Panc1 (cell line): Measurements from ENCODE around the gene IP6K1.

ENCODE experiments used
- POLR2AphosphoS5 ChIP-seq: IDR thresholded peaks from 2 replicates; pipeline ENCODE4 v1.6.1; 2012; ENCODE audit warnings: mild to moderate bottlenecking, low read depth, low read length, moderate library complexity
- SIN3A ChIP-seq: IDR thresholded peaks from 2 replicates; pipeline ENCODE4 v1.6.1; 2012; ENCODE audit warnings: low read depth, mild to moderate bottlenecking, low read length, moderate library complexity, borderline replicate concordance; ENCODE audit not compliant: insufficient read depth
- TCF7L2 ChIP-seq: IDR thresholded peaks from 2 replicates; pipeline ENCODE4 v1.6.1; 2011; ENCODE audit warnings: mild to moderate bottlenecking, low read depth, low read length, inconsistent platforms
- TF ChIP-seq, protein P1 (sequence below): fragments of 450-650 bp; IDR thresholded peaks from 2 replicates; pipeline ENCODE4 v1.5.1; 2017; ENCODE audit warnings: mild to moderate bottlenecking
- TF ChIP-seq, protein P2 (sequence below), 2 experiments: IDR thresholded peaks; 2 replicates each; pipeline ENCODE4 v1.6.1; 2011 to 2012; ENCODE audit warnings: low read depth in 2 of 2, control low read depth in 1 of 2, low read length in 1 of 2, mild to moderate bottlenecking in 1 of 2, moderate library complexity in 1 of 2; ENCODE audit not compliant: insufficient read depth in 1 of 2

DNA sequence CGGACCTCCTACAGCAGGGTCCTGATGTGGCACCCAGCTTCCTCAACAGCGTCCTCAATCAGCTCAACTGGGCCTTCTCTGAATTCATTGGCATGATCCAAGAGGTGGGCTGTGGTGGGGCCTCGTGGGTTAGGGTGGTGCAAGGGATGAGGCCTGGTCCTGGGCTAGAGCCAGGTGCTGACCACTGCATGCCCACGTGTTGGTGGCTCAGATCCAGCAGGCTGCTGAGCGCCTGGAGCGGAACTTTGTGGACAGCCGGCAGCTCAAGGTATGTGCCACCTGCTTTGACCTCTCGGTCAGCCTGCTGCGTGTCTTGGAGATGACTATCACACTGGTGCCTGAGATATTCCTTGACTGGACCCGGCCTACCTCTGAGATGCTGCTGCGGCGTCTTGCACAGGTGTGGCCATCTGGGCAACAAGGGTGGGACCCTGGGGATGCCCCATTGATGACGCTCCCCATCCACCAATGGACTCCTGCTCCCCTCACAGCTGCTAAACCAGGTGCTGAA is 70.7 kb downstream of the IP6K1 start:
- TF ChIP-seq, protein P1, sequence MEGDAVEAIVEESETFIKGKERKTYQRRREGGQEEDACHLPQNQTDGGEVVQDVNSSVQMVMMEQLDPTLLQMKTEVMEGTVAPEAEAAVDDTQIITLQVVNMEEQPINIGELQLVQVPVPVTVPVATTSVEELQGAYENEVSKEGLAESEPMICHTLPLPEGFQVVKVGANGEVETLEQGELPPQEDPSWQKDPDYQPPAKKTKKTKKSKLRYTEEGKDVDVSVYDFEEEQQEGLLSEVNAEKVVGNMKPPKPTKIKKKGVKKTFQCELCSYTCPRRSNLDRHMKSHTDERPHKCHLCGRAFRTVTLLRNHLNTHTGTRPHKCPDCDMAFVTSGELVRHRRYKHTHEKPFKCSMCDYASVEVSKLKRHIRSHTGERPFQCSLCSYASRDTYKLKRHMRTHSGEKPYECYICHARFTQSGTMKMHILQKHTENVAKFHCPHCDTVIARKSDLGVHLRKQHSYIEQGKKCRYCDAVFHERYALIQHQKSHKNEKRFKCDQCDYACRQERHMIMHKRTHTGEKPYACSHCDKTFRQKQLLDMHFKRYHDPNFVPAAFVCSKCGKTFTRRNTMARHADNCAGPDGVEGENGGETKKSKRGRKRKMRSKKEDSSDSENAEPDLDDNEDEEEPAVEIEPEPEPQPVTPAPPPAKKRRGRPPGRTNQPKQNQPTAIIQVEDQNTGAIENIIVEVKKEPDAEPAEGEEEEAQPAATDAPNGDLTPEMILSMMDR = no peak
- TF ChIP-seq, protein P2, sequence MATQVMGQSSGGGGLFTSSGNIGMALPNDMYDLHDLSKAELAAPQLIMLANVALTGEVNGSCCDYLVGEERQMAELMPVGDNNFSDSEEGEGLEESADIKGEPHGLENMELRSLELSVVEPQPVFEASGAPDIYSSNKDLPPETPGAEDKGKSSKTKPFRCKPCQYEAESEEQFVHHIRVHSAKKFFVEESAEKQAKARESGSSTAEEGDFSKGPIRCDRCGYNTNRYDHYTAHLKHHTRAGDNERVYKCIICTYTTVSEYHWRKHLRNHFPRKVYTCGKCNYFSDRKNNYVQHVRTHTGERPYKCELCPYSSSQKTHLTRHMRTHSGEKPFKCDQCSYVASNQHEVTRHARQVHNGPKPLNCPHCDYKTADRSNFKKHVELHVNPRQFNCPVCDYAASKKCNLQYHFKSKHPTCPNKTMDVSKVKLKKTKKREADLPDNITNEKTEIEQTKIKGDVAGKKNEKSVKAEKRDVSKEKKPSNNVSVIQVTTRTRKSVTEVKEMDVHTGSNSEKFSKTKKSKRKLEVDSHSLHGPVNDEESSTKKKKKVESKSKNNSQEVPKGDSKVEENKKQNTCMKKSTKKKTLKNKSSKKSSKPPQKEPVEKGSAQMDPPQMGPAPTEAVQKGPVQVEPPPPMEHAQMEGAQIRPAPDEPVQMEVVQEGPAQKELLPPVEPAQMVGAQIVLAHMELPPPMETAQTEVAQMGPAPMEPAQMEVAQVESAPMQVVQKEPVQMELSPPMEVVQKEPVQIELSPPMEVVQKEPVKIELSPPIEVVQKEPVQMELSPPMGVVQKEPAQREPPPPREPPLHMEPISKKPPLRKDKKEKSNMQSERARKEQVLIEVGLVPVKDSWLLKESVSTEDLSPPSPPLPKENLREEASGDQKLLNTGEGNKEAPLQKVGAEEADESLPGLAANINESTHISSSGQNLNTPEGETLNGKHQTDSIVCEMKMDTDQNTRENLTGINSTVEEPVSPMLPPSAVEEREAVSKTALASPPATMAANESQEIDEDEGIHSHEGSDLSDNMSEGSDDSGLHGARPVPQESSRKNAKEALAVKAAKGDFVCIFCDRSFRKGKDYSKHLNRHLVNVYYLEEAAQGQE (IDR thresholded peaks at IDR 0.05; ENCODE audit: insufficient read depth in 1 of 2, low read depth in 2 of 2, low read length in 1 of 2) = no peak
- TF ChIP-seq POLR2AphosphoS5 (no peak), TCF7L2 (no peak), SIN3A (no peak)
